ENCODE results near the gene SNX9. TPM values are rescaled to one million over a fixed set of nuclear protein-coding genes. Genes with fewer than 3 reads are reported as not detected.

SNX9 gene
- total RNA-seq, 1 experiment from 2014 or later: 33.1 TPM

DNA sequence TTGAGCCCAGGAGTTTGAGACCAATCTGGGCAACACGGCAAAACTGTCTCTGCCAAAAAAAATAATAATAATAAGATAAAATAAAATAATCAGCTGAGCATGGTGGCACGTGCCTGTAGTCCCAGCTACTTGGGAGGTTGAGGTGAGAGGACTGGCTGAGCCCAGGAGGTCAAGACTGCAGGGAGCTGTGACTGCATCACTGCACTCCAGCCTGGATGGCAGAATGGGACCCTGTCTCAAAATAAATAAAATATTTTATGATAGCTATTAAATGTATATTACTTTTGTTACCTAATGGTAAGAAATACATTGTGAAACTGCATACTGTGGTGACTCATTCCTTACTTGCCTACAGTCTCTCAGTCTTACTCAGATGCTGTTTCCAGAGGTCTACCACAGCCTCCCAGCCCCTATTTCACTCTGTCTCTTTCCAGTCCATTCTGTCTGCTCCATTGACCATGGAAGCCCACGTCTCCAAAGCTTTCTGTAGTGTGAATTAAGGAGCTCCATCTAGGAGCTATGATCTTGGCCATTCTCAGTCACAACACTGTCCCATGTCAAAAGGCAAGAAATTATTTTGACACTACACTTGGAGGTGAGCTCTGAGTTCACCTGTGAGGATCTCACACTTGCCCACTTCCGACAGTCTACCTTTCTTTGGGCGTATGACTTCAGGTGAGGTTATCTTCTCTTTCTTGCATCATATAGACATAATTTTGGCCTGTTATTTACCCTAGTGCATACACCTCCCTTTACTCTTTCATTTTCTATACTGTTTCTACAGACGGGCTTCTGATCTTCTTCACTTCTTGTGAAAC is 22.4 kb upstream of the SNX9 start:
- intact Hi-C loops (cut with micrococcal nuclease): no loop called here
- Mint-ChIP-seq H3K27me3 (ENCODE audit: insufficient read depth, unreplicated experiment) (no peaks in the 10 kb centered on the region), H3K36me3 (ENCODE audit: insufficient read depth, unreplicated experiment) (no peaks in the 10 kb centered on the region), H3K27ac (ENCODE audit: low read depth, unreplicated experiment) (no peak overlapping the region), H3K4me1 (ENCODE audit: insufficient read depth, unreplicated experiment) (peaks cover 8% of the 10 kb centered on the region), H3K9me3 (ENCODE audit: unreplicated experiment) (no peaks in the 10 kb centered on the region), H3K4me3 (ENCODE audit: unreplicated experiment) (no peak overlapping the region)
- CTCF ChIA-PET: interaction anchor here (0.5 to 0.6 kb wide), 4 partner anchors 44 to 981 kb away, joined by 3 to 5 read pairs (median 3); no protein-coding TSS in a partner anchor
- DNase-seq (ENCODE audit: unreplicated experiment): peak; percentile 65
- POLR2A ChIA-PET: interaction anchor here (0.8 to 1.6 kb wide), 3 partner anchors 13 to 37 kb away, joined by 3 to 11 read pairs (median 4); no protein-coding TSS in a partner anchor
- BruUV-seq (replicated peaks): no TSS peak
- TF ChIP-seq, protein P1, sequence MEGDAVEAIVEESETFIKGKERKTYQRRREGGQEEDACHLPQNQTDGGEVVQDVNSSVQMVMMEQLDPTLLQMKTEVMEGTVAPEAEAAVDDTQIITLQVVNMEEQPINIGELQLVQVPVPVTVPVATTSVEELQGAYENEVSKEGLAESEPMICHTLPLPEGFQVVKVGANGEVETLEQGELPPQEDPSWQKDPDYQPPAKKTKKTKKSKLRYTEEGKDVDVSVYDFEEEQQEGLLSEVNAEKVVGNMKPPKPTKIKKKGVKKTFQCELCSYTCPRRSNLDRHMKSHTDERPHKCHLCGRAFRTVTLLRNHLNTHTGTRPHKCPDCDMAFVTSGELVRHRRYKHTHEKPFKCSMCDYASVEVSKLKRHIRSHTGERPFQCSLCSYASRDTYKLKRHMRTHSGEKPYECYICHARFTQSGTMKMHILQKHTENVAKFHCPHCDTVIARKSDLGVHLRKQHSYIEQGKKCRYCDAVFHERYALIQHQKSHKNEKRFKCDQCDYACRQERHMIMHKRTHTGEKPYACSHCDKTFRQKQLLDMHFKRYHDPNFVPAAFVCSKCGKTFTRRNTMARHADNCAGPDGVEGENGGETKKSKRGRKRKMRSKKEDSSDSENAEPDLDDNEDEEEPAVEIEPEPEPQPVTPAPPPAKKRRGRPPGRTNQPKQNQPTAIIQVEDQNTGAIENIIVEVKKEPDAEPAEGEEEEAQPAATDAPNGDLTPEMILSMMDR (IDR thresholded peaks at IDR 0.05; ENCODE audit: unreplicated experiment): no peak

DNA sequence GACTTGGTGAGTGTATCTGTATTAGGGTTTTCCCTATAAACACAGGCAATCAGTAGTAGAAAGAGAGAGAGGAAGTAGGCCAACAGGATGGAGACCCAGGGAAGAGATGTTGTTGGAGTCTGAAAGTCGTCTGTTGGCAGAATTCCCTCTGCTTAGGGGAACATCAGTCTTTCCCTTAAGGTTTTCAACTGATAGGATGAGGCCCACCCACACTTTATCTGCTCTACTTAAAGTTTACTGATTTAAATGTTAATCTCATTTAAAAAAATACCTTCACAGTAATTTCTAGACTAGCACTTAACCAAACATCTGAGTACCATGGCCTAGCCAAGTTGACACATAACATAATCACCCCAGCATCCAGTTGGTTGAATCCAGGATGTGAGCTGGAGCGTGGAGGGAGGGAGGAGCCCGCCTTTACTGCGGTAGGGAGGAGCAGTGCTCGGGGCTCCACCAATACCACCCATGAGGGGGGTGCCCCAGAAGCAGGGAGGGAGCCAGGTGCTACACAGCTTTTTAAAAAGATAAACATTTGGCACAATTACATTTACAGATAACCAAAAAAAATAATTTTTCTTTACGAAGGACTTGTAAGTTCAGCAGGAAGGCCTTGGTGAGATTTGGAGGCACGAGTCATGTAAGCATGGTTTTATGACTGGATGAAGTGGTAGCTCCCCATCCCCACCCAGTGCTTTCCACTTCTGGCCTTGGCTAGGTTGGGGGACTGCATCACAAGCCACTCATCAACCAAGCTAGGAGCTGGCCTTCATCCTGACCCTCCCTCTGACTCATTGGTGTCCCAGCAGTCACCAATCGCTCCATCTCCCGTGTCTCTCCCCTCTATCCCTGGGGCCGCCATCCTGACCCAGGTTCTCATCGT is 18.4 kb upstream of the SNX9 start:
- Mint-ChIP-seq H3K27ac (ENCODE audit: low read depth, unreplicated experiment) (no peak overlapping the region), H3K36me3 (ENCODE audit: insufficient read depth, unreplicated experiment) (no peaks in the 10 kb centered on the region), H3K27me3 (ENCODE audit: insufficient read depth, unreplicated experiment) (no peaks in the 10 kb centered on the region), H3K4me3 (ENCODE audit: unreplicated experiment) (no peak overlapping the region), H3K9me3 (ENCODE audit: unreplicated experiment) (no peaks in the 10 kb centered on the region), H3K4me1 (ENCODE audit: insufficient read depth, unreplicated experiment) (peaks cover 8% of the 10 kb centered on the region)
- TF ChIP-seq, protein P1 (IDR thresholded peaks at IDR 0.05; ENCODE audit: unreplicated experiment): no peak
- intact Hi-C loops (cut with micrococcal nuclease): no loop called here
- no peak for DNase-seq (ENCODE audit: unreplicated experiment)
- POLR2A ChIA-PET: interaction anchor here (0.7 to 1.2 kb wide), 2 partner anchors 9 to 115 kb away, joined by 3 to 5 read pairs; no protein-coding TSS in a partner anchor
- no TSS peak for BruUV-seq (replicated peaks)
- CTCF ChIA-PET: interaction anchor here (0.6 kb wide), 1 partner anchor 45 kb away, joined by 3 read pairs; no protein-coding TSS in a partner anchor

GRCh38 chr6:157806131-157806855 is 16.8 kb upstream of the SNX9 start:
- Mint-ChIP-seq H3K36me3 (ENCODE audit: insufficient read depth, unreplicated experiment) (no peaks in the 10 kb centered on the region), H3K27me3 (ENCODE audit: insufficient read depth, unreplicated experiment) (no peaks in the 10 kb centered on the region), H3K27ac (ENCODE audit: low read depth, unreplicated experiment) (no peak overlapping the region), H3K4me3 (ENCODE audit: unreplicated experiment) (no peak overlapping the region), H3K4me1 (ENCODE audit: insufficient read depth, unreplicated experiment) (no peaks in the 10 kb centered on the region), H3K9me3 (ENCODE audit: unreplicated experiment) (no peaks in the 10 kb centered on the region)
- BruUV-seq (replicated peaks): no TSS peak
- POLR2A ChIA-PET: interaction anchor here (1.2 kb wide), 1 partner anchor 13 kb away, joined by 4 read pairs; no protein-coding TSS in a partner anchor
- no peak for DNase-seq (ENCODE audit: unreplicated experiment)
- CTCF ChIA-PET: no interaction called here
- intact Hi-C loops (cut with micrococcal nuclease): no loop called here
- TF ChIP-seq, protein P1 (IDR thresholded peaks at IDR 0.05; ENCODE audit: unreplicated experiment): no peak

Data from MCF 10A (cell line).